ENCODE measurements around the gene ATP10A. TPM values are rescaled to one million over a fixed set of nuclear protein-coding genes. Genes with fewer than 3 reads are reported as not detected.

The ATP10A gene
- total RNA-seq, 1 donor from 2014 or later = not detected

GRCh38 chr15:25797936-25798901 lies 64.9 kb downstream of the ATP10A start:
- DNase-seq = no peak
- Mint-ChIP-seq H3K27me3 (ENCODE audit: unreplicated experiment) (peaks cover 5% of the 10 kb centered on the region), H3K36me3 (ENCODE audit: unreplicated experiment) (no peaks in the 10 kb centered on the region), H3K27ac (ENCODE audit: unreplicated experiment) (no peak overlapping the region), H3K4me3 (ENCODE audit: unreplicated experiment) (no peak overlapping the region), H3K9me3 (ENCODE audit: unreplicated experiment) (no peaks in the 10 kb centered on the region), H3K4me1 (ENCODE audit: low read depth, unreplicated experiment) (peaks cover 10% of the 10 kb centered on the region)
- TF ChIP-seq CTCF (IDR thresholded peaks at IDR 0.05; ENCODE audit: partially characterized antibody, unreplicated experiment) = no peak

GRCh38 chr15:25797511-25797935 lies 65.6 kb downstream of the ATP10A start:
- no peak for DNase-seq
- no peak for TF ChIP-seq CTCF (IDR thresholded peaks at IDR 0.05; ENCODE audit: partially characterized antibody, unreplicated experiment)
- H3K27me3 Mint-ChIP-seq (ENCODE audit: unreplicated experiment) = peaks cover 5% of the 10 kb centered on the region
- no peak overlapping the region for H3K4me3 Mint-ChIP-seq (ENCODE audit: unreplicated experiment)
- no peaks in the 10 kb centered on the region for H3K9me3 Mint-ChIP-seq (ENCODE audit: unreplicated experiment)
- peaks cover 10% of the 10 kb centered on the region for H3K4me1 Mint-ChIP-seq (ENCODE audit: low read depth, unreplicated experiment)
- H3K27ac Mint-ChIP-seq (ENCODE audit: unreplicated experiment) = no peak overlapping the region
- no peaks in the 10 kb centered on the region for H3K36me3 Mint-ChIP-seq (ENCODE audit: unreplicated experiment)

- no peak overlapping the region for H3K27ac Mint-ChIP-seq (ENCODE audit: unreplicated experiment)
Measured at GRCh38 chr15:25797035-25797434, 66.1 kb downstream of the ATP10A start.

GRCh38 chr15:25796395-25796794 lies 66.7 kb downstream of the ATP10A start:
- Mint-ChIP-seq H3K4me3 (ENCODE audit: unreplicated experiment) (no peak overlapping the region), H3K4me1 (ENCODE audit: low read depth, unreplicated experiment) (peaks cover 10% of the 10 kb centered on the region), H3K9me3 (ENCODE audit: unreplicated experiment) (no peaks in the 10 kb centered on the region), H3K27ac (ENCODE audit: unreplicated experiment) (no peak overlapping the region), H3K27me3 (ENCODE audit: unreplicated experiment) (peaks cover 2% of the 10 kb centered on the region), H3K36me3 (ENCODE audit: unreplicated experiment) (no peaks in the 10 kb centered on the region)
- DNase-seq = no peak
- no peak for TF ChIP-seq CTCF (IDR thresholded peaks at IDR 0.05; ENCODE audit: partially characterized antibody, unreplicated experiment)

More at GRCh38 chr15:25797035-25797434, 66.1 kb downstream of the ATP10A start:
- no peaks in the 10 kb centered on the region for H3K9me3 Mint-ChIP-seq (ENCODE audit: unreplicated experiment)
- DNase-seq = no peak
- no peaks in the 10 kb centered on the region for H3K36me3 Mint-ChIP-seq (ENCODE audit: unreplicated experiment)
- H3K4me3 Mint-ChIP-seq (ENCODE audit: unreplicated experiment) = no peak overlapping the region
- TF ChIP-seq CTCF (IDR thresholded peaks at IDR 0.05; ENCODE audit: partially characterized antibody, unreplicated experiment) = no peak
- H3K27me3 Mint-ChIP-seq (ENCODE audit: unreplicated experiment) = peaks cover 5% of the 10 kb centered on the region
- H3K4me1 Mint-ChIP-seq (ENCODE audit: low read depth, unreplicated experiment) = peaks cover 10% of the 10 kb centered on the region

GRCh38 chr15:25795712-25796111 lies 67.4 kb downstream of the ATP10A start:
- Mint-ChIP-seq H3K4me3 (ENCODE audit: unreplicated experiment) (no peak overlapping the region), H3K4me1 (ENCODE audit: low read depth, unreplicated experiment) (peaks cover 10% of the 10 kb centered on the region), H3K27ac (ENCODE audit: unreplicated experiment) (no peak overlapping the region), H3K9me3 (ENCODE audit: unreplicated experiment) (no peaks in the 10 kb centered on the region), H3K36me3 (ENCODE audit: unreplicated experiment) (no peaks in the 10 kb centered on the region), H3K27me3 (ENCODE audit: unreplicated experiment) (peaks cover 2% of the 10 kb centered on the region)
- no peak for TF ChIP-seq CTCF (IDR thresholded peaks at IDR 0.05; ENCODE audit: partially characterized antibody, unreplicated experiment)
- no peak for DNase-seq

Data from glutamatergic neuron (in vitro differentiated cells).